GM12878 (cell line): Measurements from ENCODE around the gene MAB21L3. TPM values are rescaled to one million over a fixed set of nuclear protein-coding genes. Genes with fewer than 3 reads are reported as not detected.

Experiments used
- ATAC-seq: fragments of 200-7000 bp; cut with Tn5 transposase; 3 replicates; pipeline ENCODE4 v1.9.1; 2020; ENCODE audit warnings: mild to moderate bottlenecking, moderate library complexity
- BruUV-seq: library from RNA; stranded (reverse); fragments of 400-500 nt; replicated peaks from 2 replicates; lab custom pipeline; 2021; lab: Mats Ljungman, UMichigan
- CTCF ChIA-PET: fragments of 300-600 bp; sonication (Branson Sonifier 250); formaldehyde crosslinking; extraction: SDS; loops from one replicate; lab custom pipeline; 2021; ENCODE audit warnings: inconsistent platforms; lab: Yijun Ruan, JAX
- POLR2A ChIA-PET: fragments of 350-600 bp; formaldehyde crosslinking; extraction: SDS; loops from one replicate; lab custom pipeline; 2021; ENCODE audit warnings: inconsistent platforms; lab: Charles Lee
- RAD21 ChIA-PET: fragments of 300-600 bp; sonication (Branson Sonifier 250); formaldehyde crosslinking; loops from one replicate; lab custom pipeline; 2023; ENCODE audit warnings: antibody characterized with exemption; ENCODE audit not compliant: unreplicated experiment; lab: Charles Lee
- SMC1A ChIA-PET: fragments of 300-600 bp; sonication (Branson Sonifier 250); formaldehyde crosslinking; loops from one replicate; lab custom pipeline; 2023; ENCODE audit not compliant: unreplicated experiment, uncharacterized antibody; lab: Charles Lee
- DNase-seq: peaks from one replicate; pipeline ENCODE4 v3.0.0-alpha.2; 2011; ENCODE audit warnings: low read depth, low spot score
- FAIRE-seq: peaks from 3 replicates; lab custom pipeline; 2011; peaks lifted over from hg19 to GRCh38; lab: Jason Lieb, UNC
- H2AFZ ChIP-seq: 2 replicates; pipeline ENCODE4 v1.6.0; 2011; ENCODE audit warnings: low read depth, low read length, control low read depth; ENCODE audit not compliant: control insufficient read depth
- H3K27ac ChIP-seq: 2 replicates; pipeline ENCODE4 v1.5.1; 2011; ENCODE audit warnings: control low read depth; ENCODE audit not compliant: control insufficient read depth, insufficient read depth
- H3K27me3 ChIP-seq, 2 experiments: replicated peaks in 1 of 2; 2 replicates each; pipeline versions ENCODE4 v1.6.0 to v1.6.1; 2011; ENCODE audit warnings: low read length in 1 of 2; ENCODE audit not compliant: control insufficient read depth in 2 of 2, insufficient read depth in 2 of 2
- H3K36me3 ChIP-seq, 2 experiments: 2 replicates each; pipeline ENCODE4 v1.5.1; 2011; ENCODE audit warnings: low read length in 1 of 2; ENCODE audit not compliant: control insufficient read depth in 2 of 2, insufficient read depth in 2 of 2
- H3K4me1 ChIP-seq: 2 replicates; pipeline ENCODE4 v1.6.1; 2011; ENCODE audit warnings: mild to moderate bottlenecking, low read length, moderate library complexity, mixed read lengths; ENCODE audit not compliant: control insufficient read depth, insufficient read depth
- H3K4me2 ChIP-seq: 2 replicates; pipeline ENCODE4 v1.6.0; 2011; ENCODE audit warnings: control low read depth; ENCODE audit not compliant: control insufficient read depth, insufficient read depth
- H3K4me3 ChIP-seq: fragments of 200-600 bp; sonication (generic); 2 replicates; pipeline ENCODE4 v1.5.1; 2016
- H3K79me2 ChIP-seq: 2 replicates; pipeline ENCODE4 v1.6.0; 2011; ENCODE audit warnings: low read length; ENCODE audit not compliant: control insufficient read depth, insufficient read depth
- H3K9ac ChIP-seq: 2 replicates; pipeline ENCODE4 v1.8.0; 2011; ENCODE audit warnings: low read length, control low read depth, mixed read lengths; ENCODE audit not compliant: control insufficient read depth, insufficient read depth
- H3K9me3 ChIP-seq: replicated peaks from 3 replicates; pipeline ENCODE4 v1.5.1; 2011; ENCODE audit warnings: mild to moderate bottlenecking, low read length; ENCODE audit not compliant: control insufficient read depth, insufficient read depth
- H4K20me1 ChIP-seq: 2 replicates; pipeline ENCODE4 v1.6.0; 2011; ENCODE audit not compliant: control insufficient read depth, insufficient read depth
- ASH2L ChIP-seq: fragments of 300-600, 200-600 bp; sonication (generic); IDR thresholded peaks from 2 replicates; pipeline ENCODE4 v1.6.1; 2017; ENCODE audit warnings: low read depth, mild to moderate bottlenecking, borderline replicate concordance
- POLR2A ChIP-seq: IDR thresholded peaks from 2 replicates; pipeline ENCODE4 v1.6.1; 2011; ENCODE audit warnings: low read depth, mild to moderate bottlenecking, low read length
- TBL1XR1 ChIP-seq: IDR thresholded peaks from 2 replicates; pipeline ENCODE4 v1.6.1; 2012; ENCODE audit warnings: low read depth, low read length, improper control_type of control experiment
- ZNF24 ChIP-seq: fragments of 450-650 bp; IDR thresholded peaks from 2 replicates; pipeline ENCODE4 v1.6.1; 2017; ENCODE audit warnings: antibody characterized with exemption, mild to moderate bottlenecking
- ZNF622 ChIP-seq: fragments of 450-650 bp; IDR thresholded peaks from 2 replicates; pipeline ENCODE4 v1.6.1; 2017; ENCODE audit warnings: mild to moderate bottlenecking, inconsistent platforms
- WGBS: methylation state at CpG from one replicate; pipeline ENCODE4 v1.1.6; 2016; ENCODE audit warnings: low lambda C conversion rate; ENCODE audit not compliant: insufficient replicate concordance, insufficient coverage; ENCODE audit errors: missing lambda C conversion rate; 5-methylcytosine and 5-hydroxymethylcytosine counted together
- in situ Hi-C: fragments of 300-500 bp; cut with MboI; formaldehyde crosslinking; loops from 9 replicates; pipeline ENCODE4 v1.14.3; 2018; ENCODE audit warnings: mixed read lengths
- intact Hi-C: fragments of 100-400 bp; cut with micrococcal nuclease; formaldehyde crosslinking; loops from one replicate; pipeline ENCODE4 v1.14.2; 2022; ENCODE audit not compliant: unreplicated experiment
- polyA plus RNA-seq, 11 experiments: library from polyadenylated mRNA; depleted of rRNA in 4 of 11; unstranded in 6 of 11; stranded (reverse) in 5 of 11; fragments of >200 nt; fragmentation: Nextera tagmentation in 4 of 11; fragmentation: Illumina TruSeq in 1 of 11; extraction: Ambion mirVana in 4 of 11; extraction: Trizol in 1 of 11; gene quantifications; 1 replicate in 1 of 11; 2 replicates in 10 of 11; pipeline versions ENCODE4 v1.2.1 to v1.2.3, GENCODE V29; 2011 to 2016; ENCODE audit warnings: inconsistent platforms in 2 of 11, missing spikeins in 2 of 11, low read depth in 1 of 11
- total RNA-seq, 4 experiments: library from RNA; depleted of rRNA in 3 of 4; stranded (reverse); fragments of >200 nt in 3 of 4; fragmentation: Illumina TruSeq in 1 of 4; extraction: Trizol in 1 of 4; gene quantifications; 2 replicates each; pipeline versions ENCODE4 v1.2.1 to v1.2.3, GENCODE V29; 2013 to 2021
- TF ChIP-seq, protein P1 (sequence below): fragments of 450-650 bp; IDR thresholded peaks from 2 replicates; pipeline ENCODE4 v1.6.1; 2016; ENCODE audit warnings: mild to moderate bottlenecking
- TF ChIP-seq, protein P2 (sequence below): IDR thresholded peaks from 2 replicates; pipeline ENCODE4 v1.6.1; 2011; ENCODE audit warnings: low read depth, low read length, improper control_type of control experiment, borderline replicate concordance
- TF ChIP-seq, protein P3 (sequence below): fragments of 450-650 bp; IDR thresholded peaks from 2 replicates; pipeline ENCODE4 v1.6.1; 2017; ENCODE audit warnings: borderline replicate concordance
- TF ChIP-seq, protein P4 (sequence below): fragments of 450-650 bp; formaldehyde crosslinking; IDR thresholded peaks from 2 replicates; pipeline ENCODE4 v1.5.0; 2022; ENCODE audit warnings: mild to moderate bottlenecking, missing genetic modification characterization
- TF ChIP-seq, protein P5 (sequence below): fragments of 450-650 bp; IDR thresholded peaks from 2 replicates; pipeline ENCODE4 v1.6.1; 2018; ENCODE audit warnings: borderline replicate concordance, mild to moderate bottlenecking; ENCODE audit not compliant: partially characterized antibody

The MAB21L3 gene
- total and polyA plus RNA-seq, 10 of the 15 experiments (the other 5 are each of a cell fraction or from before 2014, with no cell fraction given), result 0.18 to 18.6 (median 1.3) TPM

DNA sequence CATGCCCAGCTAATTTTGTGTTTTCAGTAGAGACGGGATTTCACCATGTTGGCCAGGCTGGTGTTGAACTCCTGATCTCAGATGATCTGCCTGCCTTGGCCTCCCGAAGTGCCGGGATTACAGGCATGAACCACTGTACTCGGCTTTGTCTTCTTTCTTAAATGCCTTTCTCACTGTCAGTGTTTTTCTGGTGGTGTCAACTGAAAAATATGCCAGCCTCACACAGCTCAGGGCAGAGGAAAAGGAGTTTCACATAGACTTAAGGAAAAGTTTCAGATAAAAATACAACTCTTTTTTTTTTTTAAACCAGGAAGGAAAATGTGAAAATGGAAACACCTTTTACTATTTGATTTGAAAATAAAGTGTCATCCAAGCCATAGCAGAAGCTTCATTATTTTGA, 4.6 kb upstream of the MAB21L3 start:
- SMC1A ChIA-PET, result interaction anchor here (0.6 to 2.6 kb wide), 8 partner anchors 9 to 875 kb away, joined by 3 to 9 read pairs (median 4); no protein-coding TSS in a partner anchor
- ATAC-seq (no peak), FAIRE-seq (no peak), DNase-seq (no peak)
- Histone ChIP-seq H3K4me2 (no peak overlapping the region), H3K4me3 (no peak overlapping the region), H3K27ac (no peak overlapping the region), H3K9ac (no peak overlapping the region), H3K36me3 (no peaks in the 10 kb centered on the region), H3K9me3 (no peaks in the 10 kb centered on the region), H4K20me1 (no peaks in the 10 kb centered on the region), H3K79me2 (no peaks in the 10 kb centered on the region), H3K27me3 (no peaks in the 10 kb centered on the region), H3K4me1 (peaks cover 5% of the 10 kb centered on the region), H2AFZ (no peak overlapping the region)
- WGBS, result 89% methylated on average over 4 of the region's 4 CpGs
- TF ChIP-seq, protein P1, sequence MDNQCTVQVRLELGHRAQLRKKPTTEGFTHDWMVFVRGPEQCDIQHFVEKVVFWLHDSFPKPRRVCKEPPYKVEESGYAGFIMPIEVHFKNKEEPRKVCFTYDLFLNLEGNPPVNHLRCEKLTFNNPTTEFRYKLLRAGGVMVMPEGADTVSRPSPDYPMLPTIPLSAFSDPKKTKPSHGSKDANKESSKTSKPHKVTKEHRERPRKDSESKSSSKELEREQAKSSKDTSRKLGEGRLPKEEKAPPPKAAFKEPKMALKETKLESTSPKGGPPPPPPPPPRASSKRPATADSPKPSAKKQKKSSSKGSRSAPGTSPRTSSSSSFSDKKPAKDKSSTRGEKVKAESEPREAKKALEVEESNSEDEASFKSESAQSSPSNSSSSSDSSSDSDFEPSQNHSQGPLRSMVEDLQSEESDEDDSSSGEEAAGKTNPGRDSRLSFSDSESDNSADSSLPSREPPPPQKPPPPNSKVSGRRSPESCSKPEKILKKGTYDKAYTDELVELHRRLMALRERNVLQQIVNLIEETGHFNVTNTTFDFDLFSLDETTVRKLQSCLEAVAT, result no peak
- TF ChIP-seq, protein P2, sequence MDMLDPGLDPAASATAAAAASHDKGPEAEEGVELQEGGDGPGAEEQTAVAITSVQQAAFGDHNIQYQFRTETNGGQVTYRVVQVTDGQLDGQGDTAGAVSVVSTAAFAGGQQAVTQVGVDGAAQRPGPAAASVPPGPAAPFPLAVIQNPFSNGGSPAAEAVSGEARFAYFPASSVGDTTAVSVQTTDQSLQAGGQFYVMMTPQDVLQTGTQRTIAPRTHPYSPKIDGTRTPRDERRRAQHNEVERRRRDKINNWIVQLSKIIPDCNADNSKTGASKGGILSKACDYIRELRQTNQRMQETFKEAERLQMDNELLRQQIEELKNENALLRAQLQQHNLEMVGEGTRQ, result no peak
- TF ChIP-seq, protein P3, sequence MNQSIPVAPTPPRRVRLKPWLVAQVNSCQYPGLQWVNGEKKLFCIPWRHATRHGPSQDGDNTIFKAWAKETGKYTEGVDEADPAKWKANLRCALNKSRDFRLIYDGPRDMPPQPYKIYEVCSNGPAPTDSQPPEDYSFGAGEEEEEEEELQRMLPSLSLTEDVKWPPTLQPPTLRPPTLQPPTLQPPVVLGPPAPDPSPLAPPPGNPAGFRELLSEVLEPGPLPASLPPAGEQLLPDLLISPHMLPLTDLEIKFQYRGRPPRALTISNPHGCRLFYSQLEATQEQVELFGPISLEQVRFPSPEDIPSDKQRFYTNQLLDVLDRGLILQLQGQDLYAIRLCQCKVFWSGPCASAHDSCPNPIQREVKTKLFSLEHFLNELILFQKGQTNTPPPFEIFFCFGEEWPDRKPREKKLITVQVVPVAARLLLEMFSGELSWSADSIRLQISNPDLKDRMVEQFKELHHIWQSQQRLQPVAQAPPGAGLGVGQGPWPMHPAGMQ, result no peak
- TF ChIP-seq, protein P4, sequence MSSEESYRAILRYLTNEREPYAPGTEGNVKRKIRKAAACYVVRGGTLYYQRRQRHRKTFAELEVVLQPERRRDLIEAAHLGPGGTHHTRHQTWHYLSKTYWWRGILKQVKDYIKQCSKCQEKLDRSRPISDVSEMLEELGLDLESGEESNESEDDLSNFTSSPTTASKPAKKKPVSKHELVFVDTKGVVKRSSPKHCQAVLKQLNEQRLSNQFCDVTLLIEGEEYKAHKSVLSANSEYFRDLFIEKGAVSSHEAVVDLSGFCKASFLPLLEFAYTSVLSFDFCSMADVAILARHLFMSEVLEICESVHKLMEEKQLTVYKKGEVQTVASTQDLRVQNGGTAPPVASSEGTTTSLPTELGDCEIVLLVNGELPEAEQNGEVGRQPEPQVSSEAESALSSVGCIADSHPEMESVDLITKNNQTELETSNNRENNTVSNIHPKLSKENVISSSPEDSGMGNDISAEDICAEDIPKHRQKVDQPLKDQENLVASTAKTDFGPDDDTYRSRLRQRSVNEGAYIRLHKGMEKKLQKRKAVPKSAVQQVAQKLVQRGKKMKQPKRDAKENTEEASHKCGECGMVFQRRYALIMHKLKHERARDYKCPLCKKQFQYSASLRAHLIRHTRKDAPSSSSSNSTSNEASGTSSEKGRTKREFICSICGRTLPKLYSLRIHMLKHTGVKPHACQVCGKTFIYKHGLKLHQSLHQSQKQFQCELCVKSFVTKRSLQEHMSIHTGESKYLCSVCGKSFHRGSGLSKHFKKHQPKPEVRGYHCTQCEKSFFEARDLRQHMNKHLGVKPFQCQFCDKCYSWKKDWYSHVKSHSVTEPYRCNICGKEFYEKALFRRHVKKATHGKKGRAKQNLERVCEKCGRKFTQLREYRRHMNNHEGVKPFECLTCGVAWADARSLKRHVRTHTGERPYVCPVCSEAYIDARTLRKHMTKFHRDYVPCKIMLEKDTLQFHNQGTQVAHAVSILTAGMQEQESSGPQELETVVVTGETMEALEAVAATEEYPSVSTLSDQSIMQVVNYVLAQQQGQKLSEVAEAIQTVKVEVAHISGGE, result no peak
- no peak for TF ChIP-seq TBL1XR1
- TF ChIP-seq, protein P5, sequence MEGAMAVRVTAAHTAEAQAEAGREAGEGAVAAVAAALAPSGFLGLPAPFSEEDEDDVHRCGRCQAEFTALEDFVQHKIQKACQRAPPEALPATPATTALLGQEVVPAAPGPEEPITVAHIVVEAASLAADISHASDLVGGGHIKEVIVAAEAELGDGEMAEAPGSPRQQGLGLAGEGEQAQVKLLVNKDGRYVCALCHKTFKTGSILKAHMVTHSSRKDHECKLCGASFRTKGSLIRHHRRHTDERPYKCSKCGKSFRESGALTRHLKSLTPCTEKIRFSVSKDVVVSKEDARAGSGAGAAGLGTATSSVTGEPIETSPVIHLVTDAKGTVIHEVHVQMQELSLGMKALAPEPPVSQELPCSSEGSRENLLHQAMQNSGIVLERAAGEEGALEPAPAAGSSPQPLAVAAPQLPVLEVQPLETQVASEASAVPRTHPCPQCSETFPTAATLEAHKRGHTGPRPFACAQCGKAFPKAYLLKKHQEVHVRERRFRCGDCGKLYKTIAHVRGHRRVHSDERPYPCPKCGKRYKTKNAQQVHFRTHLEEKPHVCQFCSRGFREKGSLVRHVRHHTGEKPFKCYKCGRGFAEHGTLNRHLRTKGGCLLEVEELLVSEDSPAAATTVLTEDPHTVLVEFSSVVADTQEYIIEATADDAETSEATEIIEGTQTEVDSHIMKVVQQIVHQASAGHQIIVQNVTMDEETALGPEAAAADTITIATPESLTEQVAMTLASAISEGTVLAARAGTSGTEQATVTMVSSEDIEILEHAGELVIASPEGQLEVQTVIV, result no peak
- no peak for TF ChIP-seq ZNF24
- no peak for TF ChIP-seq ASH2L
- no peak for TF ChIP-seq POLR2A
- no peak for TF ChIP-seq ZNF622
- intact Hi-C loops (no loop called here), in situ Hi-C loops (no loop called here)
- RAD21 ChIA-PET, result interaction anchor here (1.0 kb wide), 1 partner anchor 33 kb away, joined by 3 read pairs; no protein-coding TSS in a partner anchor
- no TSS peak for BruUV-seq
- CTCF ChIA-PET, result interaction anchor here (1.3 to 6.0 kb wide), 2 partner anchors 16 to 33 kb away, joined by 3 to 29 read pairs; no protein-coding TSS in a partner anchor
- POLR2A ChIA-PET, result interaction anchor here (0.7 to 1.6 kb wide), 6 partner anchors 9 to 1563 kb away, joined by 3 to 5 read pairs (median 3); no protein-coding TSS in a partner anchor
